GM23338 (cell line): Measurements from ENCODE around the gene CPO.

Source experiments
- CREB1 ChIP-seq: fragments of 250-450 bp; sonication (Bioruptor Pico); IDR thresholded peaks from 2 replicates; pipeline ENCODE4 v1.5.0; 2020; ENCODE audit warnings: low read depth, mild to moderate bottlenecking, moderate library complexity
- CTCF ChIP-seq, 2 experiments: fragments of 200-600 bp in 1 of 2; sonication (generic) in 1 of 2; conservative IDR thresholded peaks; 2 replicates each; pipeline versions ENCODE4 v1.5.1 to v1.6.1; 2016 to 2017; ENCODE audit warnings: antibody characterized with exemption in 2 of 2, low read depth in 2 of 2, mild to moderate bottlenecking in 2 of 2, moderate library complexity in 1 of 2
- POLR2AphosphoS5 ChIP-seq: IDR thresholded peaks from 2 replicates; pipeline ENCODE4 v1.6.1; 2016; ENCODE audit warnings: antibody characterized with exemption, low read depth
- REST ChIP-seq: IDR thresholded peaks from one replicate; pipeline ENCODE4 v1.6.1; 2018; ENCODE audit warnings: antibody characterized with exemption; ENCODE audit not compliant: unreplicated experiment
- ZNF331 ChIP-seq: fragments of 250-450 bp; sonication (Bioruptor Pico); IDR thresholded peaks from 2 replicates; pipeline ENCODE4 v1.5.0; 2020; ENCODE audit warnings: low read depth, mild to moderate bottlenecking, moderate library complexity

- TF ChIP-seq CREB1 (CRISPR knock-in tag) (no peak), POLR2AphosphoS5 (no peak), ZNF331 (CRISPR knock-in tag) (no peak), CTCF (conservative IDR thresholded peaks at IDR 0.05; ENCODE audit: low read depth in 2 of 2) (no peak), REST (no peak)
These were observed 47.6 kb downstream of the CPO start for GRCh38 chr2:206986943-206987342.
